B cell (primary cell): ENCODE results near the gene PTPN1.

Experiments
- EZH2 ChIP-seq: IDR thresholded peaks from 2 replicates; pipeline ENCODE4 v1.6.1; 2012; ENCODE audit warnings: borderline replicate concordance, low read depth, mild to moderate bottlenecking, moderate library complexity, low read length; ENCODE audit not compliant: insufficient read depth, poor library complexity, severe bottlenecking
- TF ChIP-seq, protein P1 (sequence below): fragments of 200-600 bp; IDR thresholded peaks from one replicate; pipeline ENCODE4 v1.8.0; 2022; ENCODE audit warnings: antibody characterized with exemption, mild to moderate bottlenecking

DNA sequence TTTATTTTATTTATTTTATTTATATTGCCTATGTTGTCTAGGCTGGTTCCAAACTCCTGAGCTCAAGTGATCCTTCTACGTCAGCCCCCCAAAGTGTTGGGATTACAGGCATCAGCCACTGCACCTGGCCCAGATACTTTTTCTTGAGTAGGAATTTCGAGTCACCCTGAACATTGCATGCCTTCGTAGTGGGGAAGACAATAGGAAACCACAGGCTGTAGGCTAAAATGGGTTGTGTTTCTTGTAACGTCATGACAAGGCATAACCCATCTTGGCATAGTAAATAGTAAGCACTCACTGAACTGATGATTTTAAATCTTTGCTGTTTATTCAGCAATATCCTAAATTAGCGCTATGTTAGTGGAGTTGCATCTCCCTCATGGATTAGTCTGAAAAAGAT is 34.9 kb downstream of the PTPN1 start:
- TF ChIP-seq, protein P1, sequence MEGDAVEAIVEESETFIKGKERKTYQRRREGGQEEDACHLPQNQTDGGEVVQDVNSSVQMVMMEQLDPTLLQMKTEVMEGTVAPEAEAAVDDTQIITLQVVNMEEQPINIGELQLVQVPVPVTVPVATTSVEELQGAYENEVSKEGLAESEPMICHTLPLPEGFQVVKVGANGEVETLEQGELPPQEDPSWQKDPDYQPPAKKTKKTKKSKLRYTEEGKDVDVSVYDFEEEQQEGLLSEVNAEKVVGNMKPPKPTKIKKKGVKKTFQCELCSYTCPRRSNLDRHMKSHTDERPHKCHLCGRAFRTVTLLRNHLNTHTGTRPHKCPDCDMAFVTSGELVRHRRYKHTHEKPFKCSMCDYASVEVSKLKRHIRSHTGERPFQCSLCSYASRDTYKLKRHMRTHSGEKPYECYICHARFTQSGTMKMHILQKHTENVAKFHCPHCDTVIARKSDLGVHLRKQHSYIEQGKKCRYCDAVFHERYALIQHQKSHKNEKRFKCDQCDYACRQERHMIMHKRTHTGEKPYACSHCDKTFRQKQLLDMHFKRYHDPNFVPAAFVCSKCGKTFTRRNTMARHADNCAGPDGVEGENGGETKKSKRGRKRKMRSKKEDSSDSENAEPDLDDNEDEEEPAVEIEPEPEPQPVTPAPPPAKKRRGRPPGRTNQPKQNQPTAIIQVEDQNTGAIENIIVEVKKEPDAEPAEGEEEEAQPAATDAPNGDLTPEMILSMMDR: no peak
- no peak for TF ChIP-seq EZH2
